HepG2 (cell line): ENCODE results near the gene DAG1. TPM values are rescaled to one million over a fixed set of nuclear protein-coding genes. Genes with fewer than 3 reads are reported as not detected.
A peak's percentile ranks its signal among the peaks of the same experiment; 100 is the strongest.

ENCODE experiments used
- ATAC-seq: fragments of 200-7000 bp; cut with Tn5 transposase; 3 replicates; pipeline ENCODE4 v1.9.1; 2020; ENCODE audit warnings: mild to moderate bottlenecking, moderate library complexity
- BruUV-seq: library from RNA; stranded (reverse); fragments of 400-500 nt; replicated peaks from 2 replicates; lab custom pipeline; 2021; lab: Mats Ljungman, UMichigan
- CTCF ChIA-PET: fragments of 300-600 bp; formaldehyde crosslinking; extraction: SDS; loops from one replicate; lab custom pipeline; 2021; ENCODE audit warnings: low total read pairs, inconsistent platforms, low intra/inter-chr PET ratio; lab: Yijun Ruan, JAX
- POLR2A ChIA-PET: fragments of 350-600 bp; sonication (Branson Sonifier 250); formaldehyde crosslinking; loops from one replicate; lab custom pipeline; 2020; ENCODE audit warnings: antibody characterized with exemption, inconsistent platforms; lab: Yijun Ruan, JAX
- DNase-seq: peaks from one replicate; pipeline ENCODE4 v3.0.0-alpha.2; 2015; ENCODE audit warnings: low spot score
- FAIRE-seq: peaks from 3 replicates; lab custom pipeline; 2011; peaks lifted over from hg19 to GRCh38; lab: Jason Lieb, UNC
- H2AFZ ChIP-seq: one replicate; pipeline ENCODE4 v1.6.1; 2011; ENCODE audit warnings: low read length, inconsistent platforms
- H3K27ac ChIP-seq: fragments of 300-600 bp; 3 replicates; pipeline ENCODE4 v1.8.0; 2011; ENCODE audit warnings: mixed run types, mild to moderate bottlenecking, mixed read lengths, low read length, inconsistent platforms; ENCODE audit not compliant: insufficient read depth; ENCODE audit errors: extremely low read length
- H3K27me3 ChIP-seq, 2 experiments: fragments of 200-600 bp in 1 of 2; 2 replicates in 1 of 2; 3 replicates in 1 of 2; pipeline versions ENCODE4 v1.6.0 to v1.8.0; 2011; ENCODE audit warnings: low read length in 2 of 2, mild to moderate bottlenecking in 2 of 2, moderate library complexity in 2 of 2, inconsistent platforms in 1 of 2; ENCODE audit not compliant: insufficient read depth in 2 of 2, control insufficient read depth in 1 of 2
- H3K36me3 ChIP-seq, 2 experiments: fragments of 200-600 bp in 1 of 2; replicated peaks in 1 of 2; 2 replicates in 1 of 2; 3 replicates in 1 of 2; pipeline versions ENCODE4 v1.5.1 to v1.8.0; 2011; ENCODE audit warnings: low read length in 2 of 2, inconsistent platforms in 1 of 2; ENCODE audit not compliant: insufficient read depth in 2 of 2, control insufficient read depth in 1 of 2
- H3K4me1 ChIP-seq: 2 replicates; pipeline ENCODE4 v1.5.1; 2012; ENCODE audit warnings: low read length, inconsistent platforms; ENCODE audit not compliant: insufficient read depth
- H3K4me2 ChIP-seq: 2 replicates; pipeline ENCODE4 v1.6.0; 2011; ENCODE audit warnings: low read depth, low read length, inconsistent platforms
- H3K4me3 ChIP-seq, 3 experiments: fragments of 200-600 bp in 1 of 3; sonication (generic), shearing (Covaris generic) in 1 of 3; replicated peaks in 1 of 3; 2 replicates each; pipeline ENCODE4 v1.5.1; 2011 to 2016; ENCODE audit warnings: low read length in 3 of 3, inconsistent platforms in 2 of 3, low read depth in 2 of 3, mild to moderate bottlenecking in 2 of 3, control low read depth in 1 of 3, mixed read lengths in 1 of 3; ENCODE audit not compliant: insufficient read depth in 1 of 3
- H3K79me2 ChIP-seq: one replicate; pipeline ENCODE4 v1.6.1; 2011; ENCODE audit warnings: low read length, inconsistent platforms; ENCODE audit not compliant: insufficient read depth
- H3K9ac ChIP-seq: 2 replicates; pipeline ENCODE4 v1.6.0; 2011; ENCODE audit warnings: mild to moderate bottlenecking, low read depth, low read length, inconsistent platforms; ENCODE audit not compliant: insufficient read depth
- H3K9me3 ChIP-seq: 2 replicates; pipeline ENCODE4 v1.5.1; 2012; ENCODE audit warnings: mild to moderate bottlenecking, low read length
- H4K20me1 ChIP-seq: 2 replicates; pipeline ENCODE4 v1.6.0; 2011; ENCODE audit warnings: inconsistent platforms, mild to moderate bottlenecking, low read length, moderate library complexity; ENCODE audit not compliant: insufficient read depth
- HNF4A ChIP-seq: sonication (generic); formaldehyde crosslinking; IDR thresholded peaks from 2 replicates; pipeline ENCODE4 v1.4.0; 2020; ENCODE audit warnings: missing genetic modification reagents
- SNAI1 ChIP-seq: sonication (generic); formaldehyde crosslinking; IDR thresholded peaks from 2 replicates; pipeline ENCODE4 v1.5.0; 2020; ENCODE audit warnings: mild to moderate bottlenecking, missing genetic modification reagents, borderline replicate concordance
- STAG1 ChIP-seq: sonication (generic); formaldehyde crosslinking; IDR thresholded peaks from 2 replicates; pipeline ENCODE4 v1.4.0; 2020; ENCODE audit warnings: missing genetic modification reagents
- TGIF2 ChIP-seq: IDR thresholded peaks from 2 replicates; pipeline ENCODE4 v1.6.1; 2016; ENCODE audit warnings: control low read depth, missing compliant biosample characterization
- ZFX ChIP-seq: sonication (generic); formaldehyde crosslinking; IDR thresholded peaks from 2 replicates; pipeline ENCODE4 v1.4.0; 2020; ENCODE audit warnings: mild to moderate bottlenecking, low read depth, missing genetic modification reagents, moderate library complexity
- ZNF292 ChIP-seq: sonication (generic); formaldehyde crosslinking; IDR thresholded peaks from 2 replicates; pipeline ENCODE4 v1.8.1; 2022; ENCODE audit warnings: mild to moderate bottlenecking, low read depth, missing genetic modification reagents, borderline replicate concordance
- ZNF670 ChIP-seq: sonication (generic); formaldehyde crosslinking; IDR thresholded peaks from 2 replicates; pipeline ENCODE4 v1.8.0; 2022; ENCODE audit warnings: mild to moderate bottlenecking, missing genetic modification reagents, borderline replicate concordance
- WGBS: methylation state at CpG from one replicate; pipeline ENCODE4 v1.1.6; 2017; ENCODE audit warnings: low lambda C conversion rate; 5-methylcytosine and 5-hydroxymethylcytosine counted together
- in situ Hi-C: cut with HindIII; loops from 2 replicates; pipeline ENCODE4 v1.10.0; 2017; ENCODE audit warnings: low pct_unique_long_range_greater_than_20kb; ENCODE audit not compliant: extremely low pct_ligation_motif_present
- intact Hi-C: fragments of 100-400 bp; cut with micrococcal nuclease; formaldehyde crosslinking; loops from one replicate; pipeline ENCODE4 v1.10.0; 2022; ENCODE audit not compliant: unreplicated experiment
- polyA plus RNA-seq, 8 experiments: library from polyadenylated mRNA; depleted of rRNA in 3 of 8; stranded (reverse) in 7 of 8; unstranded in 1 of 8; fragments of >200 nt; fragmentation: Illumina TruSeq in 4 of 8; extraction: Trizol in 4 of 8; gene quantifications; 2 replicates each; pipeline versions ENCODE4 v1.2.1 to v1.2.3, GENCODE V29; 2011 to 2016; ENCODE audit warnings: low read depth in 4 of 8, missing spikeins in 1 of 8, mixed read lengths in 1 of 8; ENCODE audit not compliant: insufficient read depth in 1 of 8
- total RNA-seq, 5 experiments: library from RNA; depleted of rRNA; stranded (reverse); fragments of >200 nt; fragmentation: Illumina TruSeq; extraction: Trizol; gene quantifications; 2 replicates each; pipeline ENCODE4 v1.2.3, GENCODE V29; 2016; ENCODE audit warnings: low read depth in 1 of 5
- TF ChIP-seq, protein P1 (sequence below): sonication (generic); formaldehyde crosslinking; IDR thresholded peaks from 2 replicates; pipeline ENCODE4 v1.4.0; 2020; ENCODE audit warnings: missing genetic modification reagents
- TF ChIP-seq, protein P2 (sequence below): sonication (generic); formaldehyde crosslinking; IDR thresholded peaks from 2 replicates; pipeline ENCODE4 v1.4.0; 2020; ENCODE audit warnings: low read depth, mild to moderate bottlenecking, missing genetic modification reagents

DAG1 gene
- total and polyA plus RNA-seq, 2 of the 13 experiments (the other 11 are each of a cell fraction or from before 2014, with no cell fraction given): 47.3 to 50.4 TPM

DNA sequence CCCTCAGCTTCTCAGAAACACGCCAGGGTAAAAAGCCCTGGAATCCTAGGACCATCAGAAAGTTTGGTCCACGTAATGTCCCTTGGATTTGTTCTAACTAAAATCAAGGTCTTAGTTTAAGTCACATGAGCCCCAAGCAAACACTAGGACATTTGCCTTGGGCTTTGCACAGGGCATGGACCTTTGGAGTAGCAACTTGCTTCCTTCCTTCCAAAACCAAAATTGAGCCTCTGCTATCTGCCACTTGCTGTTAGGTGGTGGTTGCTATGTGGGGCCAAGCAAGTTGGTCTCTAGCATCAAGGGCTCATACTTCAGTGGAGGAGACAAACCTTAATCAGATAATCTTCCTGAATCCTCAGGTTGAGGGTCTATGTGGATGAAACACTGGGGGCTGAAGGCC is 4.0 kb upstream of the DAG1 start:
- Histone ChIP-seq H2AFZ (no peak overlapping the region), H3K4me2 (peak overlapping the region; percentile 88), H3K79me2 (peaks cover 5% of the 10 kb centered on the region), H3K27ac (peak overlapping the region; percentile 87), H3K9ac (peak overlapping the region; percentile 67), H3K9me3 (no peaks in the 10 kb centered on the region), H4K20me1 (no peaks in the 10 kb centered on the region), H3K4me1 (peaks cover 75% of the 10 kb centered on the region), H3K4me3 (peak overlapping the region in 2 of 3 experiments; percentile 16 to 59; a peak in 3 of 6 replicates), H3K36me3 (no peaks in the 10 kb centered on the region), H3K27me3 (no peaks in the 10 kb centered on the region; a peak in 1 of 5 replicates)
- intact Hi-C loops (loop anchor here (5.0 kb wide), 1 partner anchor 206 kb away; the partner anchor contains the start of gene APEH), in situ Hi-C loops (loop anchor here (5.0 kb wide), 1 partner anchor 56 kb away; no protein-coding TSS in a partner anchor)
- ChIA-PET POLR2A (interaction anchor here (1.1 to 2.9 kb wide), 5 partner anchors 35 to 126 kb away, joined by 3 to 9 read pairs (median 6); partner anchors contain the start of genes RHOA and USP4), CTCF (no interaction called here)
- TF ChIP-seq TGIF2 (0 out of 2 replicates have a peak, but pooled peaks have one; percentile 14), SNAI1 (CRISPR knock-in tag) (no peak), HNF4A (CRISPR knock-in tag) (peak; percentile 78)
- FAIRE-seq (no peak), DNase-seq (peak; percentile 60), ATAC-seq (no peak)
- WGBS: no CpG with 5 or more reads among the region's 2 CpGs
- TSS peak; percentile 8 for BruUV-seq

DNA sequence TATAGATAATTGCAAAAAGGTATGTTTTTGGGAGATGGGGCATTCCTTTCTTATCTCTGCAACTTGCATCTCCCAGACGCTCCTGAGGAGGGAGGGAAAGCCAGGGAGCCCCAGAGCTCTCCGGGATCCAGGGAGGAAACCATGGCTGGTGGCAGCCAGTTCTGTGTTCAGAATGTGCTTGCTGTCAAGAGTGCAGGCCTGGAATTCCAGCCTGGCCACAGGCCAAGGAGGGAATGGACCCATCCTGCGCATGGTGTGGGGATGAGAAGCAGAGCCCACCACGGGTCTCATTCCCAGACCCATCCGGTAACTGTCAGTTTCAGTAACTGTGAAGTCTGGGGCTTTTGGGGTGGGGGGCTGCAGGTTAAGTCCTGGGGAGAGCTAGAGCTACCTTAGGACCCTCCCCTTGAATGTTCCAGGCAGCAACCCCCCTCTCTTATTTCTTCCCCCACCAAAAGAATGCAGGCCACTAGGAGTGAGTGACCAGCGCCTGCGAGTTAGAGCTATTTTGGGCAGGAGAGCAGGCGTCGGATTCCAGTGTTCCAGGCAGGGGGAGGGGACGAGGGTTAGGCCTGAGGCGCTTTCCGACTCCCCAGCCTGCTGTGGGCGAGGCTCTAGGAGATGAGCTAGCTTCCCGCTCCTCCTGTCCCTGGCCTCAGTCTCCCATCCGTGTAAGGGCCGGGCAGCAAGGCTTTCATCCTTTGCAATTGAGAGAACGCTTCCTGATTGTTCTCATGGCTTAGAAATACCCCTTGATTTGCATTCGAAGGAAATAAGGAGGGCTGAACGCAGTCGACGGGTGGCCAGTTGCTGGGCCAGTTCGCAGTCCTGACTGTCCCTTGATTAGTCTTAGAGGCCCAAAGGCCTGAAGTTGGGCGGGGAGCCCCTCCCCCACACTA is 781 bp upstream of the DAG1 start:
- H3K4me1 ChIP-seq: peaks cover 59% of the 10 kb centered on the region
- 0 out of 2 replicates have a peak, but pooled peaks have one; percentile 11 for TF ChIP-seq ZNF292 (CRISPR knock-in tag)
- TF ChIP-seq, protein P1, sequence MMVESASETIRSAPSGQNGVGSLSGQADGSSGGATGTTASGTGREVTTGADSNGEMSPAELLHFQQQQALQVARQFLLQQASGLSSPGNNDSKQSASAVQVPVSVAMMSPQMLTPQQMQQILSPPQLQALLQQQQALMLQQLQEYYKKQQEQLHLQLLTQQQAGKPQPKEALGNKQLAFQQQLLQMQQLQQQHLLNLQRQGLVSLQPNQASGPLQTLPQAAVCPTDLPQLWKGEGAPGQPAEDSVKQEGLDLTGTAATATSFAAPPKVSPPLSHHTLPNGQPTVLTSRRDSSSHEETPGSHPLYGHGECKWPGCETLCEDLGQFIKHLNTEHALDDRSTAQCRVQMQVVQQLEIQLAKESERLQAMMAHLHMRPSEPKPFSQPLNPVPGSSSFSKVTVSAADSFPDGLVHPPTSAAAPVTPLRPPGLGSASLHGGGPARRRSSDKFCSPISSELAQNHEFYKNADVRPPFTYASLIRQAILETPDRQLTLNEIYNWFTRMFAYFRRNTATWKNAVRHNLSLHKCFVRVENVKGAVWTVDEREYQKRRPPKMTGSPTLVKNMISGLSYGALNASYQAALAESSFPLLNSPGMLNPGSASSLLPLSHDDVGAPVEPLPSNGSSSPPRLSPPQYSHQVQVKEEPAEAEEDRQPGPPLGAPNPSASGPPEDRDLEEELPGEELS (CRISPR knock-in tag): 0 out of 2 replicates have a peak, but pooled peaks have one; percentile 21
- TF ChIP-seq, protein P2, sequence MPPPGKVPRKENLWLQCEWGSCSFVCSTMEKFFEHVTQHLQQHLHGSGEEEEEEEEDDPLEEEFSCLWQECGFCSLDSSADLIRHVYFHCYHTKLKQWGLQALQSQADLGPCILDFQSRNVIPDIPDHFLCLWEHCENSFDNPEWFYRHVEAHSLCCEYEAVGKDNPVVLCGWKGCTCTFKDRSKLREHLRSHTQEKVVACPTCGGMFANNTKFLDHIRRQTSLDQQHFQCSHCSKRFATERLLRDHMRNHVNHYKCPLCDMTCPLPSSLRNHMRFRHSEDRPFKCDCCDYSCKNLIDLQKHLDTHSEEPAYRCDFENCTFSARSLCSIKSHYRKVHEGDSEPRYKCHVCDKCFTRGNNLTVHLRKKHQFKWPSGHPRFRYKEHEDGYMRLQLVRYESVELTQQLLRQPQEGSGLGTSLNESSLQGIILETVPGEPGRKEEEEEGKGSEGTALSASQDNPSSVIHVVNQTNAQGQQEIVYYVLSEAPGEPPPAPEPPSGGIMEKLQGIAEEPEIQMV: 0 out of 2 replicates have a peak, but pooled peaks have one; percentile 40
- peak; percentile 61 for TF ChIP-seq ZFX
- 0 out of 2 replicates have a peak, but pooled peaks have one; percentile 25 for TF ChIP-seq ZNF670 (CRISPR knock-in tag)
- no peak for TF ChIP-seq STAG1 (CRISPR knock-in tag)

More for the DNA sequence above, 781 bp upstream of the DAG1 start:
- no peak for FAIRE-seq
- Histone ChIP-seq H2AFZ (no peak overlapping the region), H3K4me2 (peak overlapping the region; percentile 96), H3K27me3 (no peaks in the 10 kb centered on the region; a peak in 1 of 5 replicates), H3K79me2 (peaks cover 26% of the 10 kb centered on the region), H4K20me1 (no peaks in the 10 kb centered on the region), H3K9ac (peak overlapping the region; percentile 81), H3K36me3 (no peaks in the 10 kb centered on the region), H3K27ac (peak overlapping the region; percentile 93), H3K9me3 (no peaks in the 10 kb centered on the region), H3K4me3 (peak overlapping the region; percentile 73 to 84 (median 74))
- WGBS: under 1% methylated on average over 14 of the region's 23 CpGs
- intact Hi-C loops: loop anchor here (5.0 kb wide), 1 partner anchor 203 kb away; the partner anchor contains the start of gene APEH
- ChIA-PET POLR2A (interaction anchor here (0.7 to 4.8 kb wide), 28 partner anchors 9 to 462 kb away, joined by 3 to 36 read pairs (median 6); partner anchors contain the start of genes AMT, GPX1, IP6K1 and MST1), CTCF (no interaction called here)
- DNase-seq: peak; percentile 52
- BruUV-seq: TSS peak; percentile 82
- in situ Hi-C loops: loop anchor here (5.0 kb wide), 1 partner anchor 53 kb away; no protein-coding TSS in a partner anchor
- peak; percentile 18 for ATAC-seq
